ENCODE results near the gene PRKCA.

PRKCA gene

DNA sequence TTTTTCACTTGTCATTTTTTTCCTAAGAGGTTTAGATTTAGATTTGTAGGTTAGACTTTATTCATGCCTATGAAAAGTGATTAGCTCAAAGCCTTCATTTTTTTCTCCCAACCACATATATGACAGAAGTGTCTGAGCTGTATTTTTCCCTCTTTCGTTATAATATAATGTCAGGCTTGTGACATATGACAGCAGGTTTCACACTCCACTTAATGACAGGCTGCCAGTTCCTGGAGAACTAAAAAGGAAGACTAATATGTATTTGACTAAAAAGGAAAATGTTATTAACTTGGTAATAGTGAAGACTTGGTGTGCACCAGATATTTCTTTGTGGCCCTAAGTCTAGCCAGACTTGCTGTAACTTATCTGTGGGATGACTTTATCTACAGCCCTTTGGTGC, 331.8 kb downstream of the PRKCA start:
- no peak overlapping the region for H3K4me2 ChIP-seq (ENCODE audit: low read length)
- H3K4me1 ChIP-seq (ENCODE audit: control insufficient read depth, low read length), result no peaks in the 10 kb centered on the region
- no peaks in the 10 kb centered on the region for H3F3A ChIP-seq (ENCODE audit: control insufficient read depth, insufficient read depth)
- no peaks in the 10 kb centered on the region for H3K9me3 ChIP-seq (ENCODE audit: control insufficient read depth, insufficient read depth, low read length)
- no peaks in the 10 kb centered on the region for H3K79me2 ChIP-seq (ENCODE audit: control insufficient read depth, low read length)
- no peaks in the 10 kb centered on the region for H4K20me1 ChIP-seq (ENCODE audit: control insufficient read depth, insufficient read depth, low read depth, low read length)
- no peaks in the 10 kb centered on the region for H3K27me3 ChIP-seq (ENCODE audit: control insufficient read depth, low read length)
- H3K27ac ChIP-seq (ENCODE audit: low read depth, low read length), result no peak overlapping the region
- no peaks in the 10 kb centered on the region for H3K9me2 ChIP-seq (replicated peaks; ENCODE audit: control insufficient read depth, low read length)
- no peaks in the 10 kb centered on the region for H3K36me3 ChIP-seq (ENCODE audit: control insufficient read depth, low read length)
- no peak overlapping the region for H3K4me3 ChIP-seq (ENCODE audit: low read length)
- TF ChIP-seq, protein P1, sequence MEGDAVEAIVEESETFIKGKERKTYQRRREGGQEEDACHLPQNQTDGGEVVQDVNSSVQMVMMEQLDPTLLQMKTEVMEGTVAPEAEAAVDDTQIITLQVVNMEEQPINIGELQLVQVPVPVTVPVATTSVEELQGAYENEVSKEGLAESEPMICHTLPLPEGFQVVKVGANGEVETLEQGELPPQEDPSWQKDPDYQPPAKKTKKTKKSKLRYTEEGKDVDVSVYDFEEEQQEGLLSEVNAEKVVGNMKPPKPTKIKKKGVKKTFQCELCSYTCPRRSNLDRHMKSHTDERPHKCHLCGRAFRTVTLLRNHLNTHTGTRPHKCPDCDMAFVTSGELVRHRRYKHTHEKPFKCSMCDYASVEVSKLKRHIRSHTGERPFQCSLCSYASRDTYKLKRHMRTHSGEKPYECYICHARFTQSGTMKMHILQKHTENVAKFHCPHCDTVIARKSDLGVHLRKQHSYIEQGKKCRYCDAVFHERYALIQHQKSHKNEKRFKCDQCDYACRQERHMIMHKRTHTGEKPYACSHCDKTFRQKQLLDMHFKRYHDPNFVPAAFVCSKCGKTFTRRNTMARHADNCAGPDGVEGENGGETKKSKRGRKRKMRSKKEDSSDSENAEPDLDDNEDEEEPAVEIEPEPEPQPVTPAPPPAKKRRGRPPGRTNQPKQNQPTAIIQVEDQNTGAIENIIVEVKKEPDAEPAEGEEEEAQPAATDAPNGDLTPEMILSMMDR (IDR thresholded peaks at IDR 0.05; ENCODE audit: low read depth, low read length, poor library complexity, severe bottlenecking), result no peak
- no peak for TF ChIP-seq EZH2phosphoT487 (IDR thresholded peaks at IDR 0.05; ENCODE audit: borderline replicate concordance, low read length)

DNA sequence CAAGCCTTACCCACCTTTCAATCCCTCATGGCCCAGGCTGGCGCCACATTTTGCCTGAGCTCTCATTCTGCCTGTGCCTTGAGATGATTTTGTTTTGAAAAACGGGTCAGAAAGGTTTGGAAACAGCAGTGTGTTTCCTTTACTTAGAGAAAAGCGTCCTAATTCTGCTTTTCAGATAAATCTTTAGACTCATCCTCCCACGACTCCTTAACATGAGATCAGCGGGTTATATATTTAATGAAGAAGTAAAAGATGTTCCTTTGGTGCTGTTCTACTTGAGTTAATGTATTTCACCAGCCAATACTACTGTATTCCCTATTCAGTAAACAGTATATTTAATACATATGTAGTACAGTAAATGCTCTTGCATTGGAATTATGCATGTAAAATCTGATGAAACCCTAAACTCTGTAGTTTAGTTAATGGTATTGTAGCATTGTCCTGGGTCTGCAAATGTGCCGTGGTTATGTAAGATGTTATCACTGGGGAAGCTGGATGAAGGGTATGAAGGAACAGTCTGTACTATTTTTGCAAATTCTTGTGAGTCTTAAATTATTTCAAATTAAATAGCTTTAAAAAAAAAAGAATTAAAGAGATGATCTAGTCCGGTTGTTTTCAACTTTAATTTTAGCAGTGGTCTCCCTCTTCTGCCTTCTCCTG, 333.1 kb downstream of the PRKCA start:
- H3K4me2 ChIP-seq (ENCODE audit: low read length), result no peak overlapping the region
- H3K9me3 ChIP-seq (ENCODE audit: control insufficient read depth, insufficient read depth, low read length), result no peaks in the 10 kb centered on the region
- H3K9me2 ChIP-seq (replicated peaks; ENCODE audit: control insufficient read depth, low read length), result no peaks in the 10 kb centered on the region
- no peaks in the 10 kb centered on the region for H3K36me3 ChIP-seq (ENCODE audit: control insufficient read depth, low read length)
- no peaks in the 10 kb centered on the region for H3F3A ChIP-seq (ENCODE audit: control insufficient read depth, insufficient read depth)
- H3K27me3 ChIP-seq (ENCODE audit: control insufficient read depth, low read length), result no peaks in the 10 kb centered on the region
- no peaks in the 10 kb centered on the region for H4K20me1 ChIP-seq (ENCODE audit: control insufficient read depth, insufficient read depth, low read depth, low read length)
- H3K27ac ChIP-seq (ENCODE audit: low read depth, low read length), result no peak overlapping the region
- no peaks in the 10 kb centered on the region for H3K4me1 ChIP-seq (ENCODE audit: control insufficient read depth, low read length)
- TF ChIP-seq, protein P1 (IDR thresholded peaks at IDR 0.05; ENCODE audit: low read depth, low read length, poor library complexity, severe bottlenecking), result no peak
- TF ChIP-seq EZH2phosphoT487 (IDR thresholded peaks at IDR 0.05; ENCODE audit: borderline replicate concordance, low read length), result no peak
- H3K4me3 ChIP-seq (ENCODE audit: low read length), result no peak overlapping the region
- no peaks in the 10 kb centered on the region for H3K79me2 ChIP-seq (ENCODE audit: control insufficient read depth, low read length)

DNA sequence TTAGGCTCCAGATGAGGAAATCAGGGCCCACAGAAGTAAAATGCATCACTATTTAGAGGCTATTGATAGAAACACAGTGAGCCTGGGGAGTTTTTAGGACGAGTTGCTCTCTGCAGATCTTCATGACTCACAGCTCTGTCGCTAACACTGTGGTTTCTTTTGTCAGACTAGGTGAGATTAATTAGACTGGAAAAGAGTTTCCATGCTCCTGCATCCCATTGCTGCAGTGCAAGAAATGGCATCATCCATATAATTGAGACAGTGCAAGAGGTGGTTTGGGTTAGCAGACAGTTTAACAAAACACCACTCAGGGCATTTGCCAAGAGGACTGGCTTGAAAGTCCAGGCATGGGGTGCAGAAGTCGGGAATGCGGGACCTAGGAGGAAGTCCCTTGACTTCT, 333.7 kb downstream of the PRKCA start:
- no peaks in the 10 kb centered on the region for H3K9me2 ChIP-seq (replicated peaks; ENCODE audit: control insufficient read depth, low read length)
- H3K4me2 ChIP-seq (ENCODE audit: low read length), result no peak overlapping the region
- TF ChIP-seq, protein P1 (IDR thresholded peaks at IDR 0.05; ENCODE audit: low read depth, low read length, poor library complexity, severe bottlenecking), result no peak
- no peak for TF ChIP-seq EZH2phosphoT487 (IDR thresholded peaks at IDR 0.05; ENCODE audit: borderline replicate concordance, low read length)
- H3K27me3 ChIP-seq (ENCODE audit: control insufficient read depth, low read length), result no peaks in the 10 kb centered on the region
- no peaks in the 10 kb centered on the region for H3K36me3 ChIP-seq (ENCODE audit: control insufficient read depth, low read length)
- H3K27ac ChIP-seq (ENCODE audit: low read depth, low read length), result no peak overlapping the region
- no peaks in the 10 kb centered on the region for H3K4me1 ChIP-seq (ENCODE audit: control insufficient read depth, low read length)
- no peaks in the 10 kb centered on the region for H3K79me2 ChIP-seq (ENCODE audit: control insufficient read depth, low read length)
- no peaks in the 10 kb centered on the region for H3F3A ChIP-seq (ENCODE audit: control insufficient read depth, insufficient read depth)
- H3K4me3 ChIP-seq (ENCODE audit: low read length), result no peak overlapping the region
- no peaks in the 10 kb centered on the region for H4K20me1 ChIP-seq (ENCODE audit: control insufficient read depth, insufficient read depth, low read depth, low read length)
- H3K9me3 ChIP-seq (ENCODE audit: control insufficient read depth, insufficient read depth, low read length), result no peaks in the 10 kb centered on the region

Data from DOHH2 (cell line).